B cell (primary cell): ENCODE measurements around the gene CAPN11. TPM values are rescaled to one million over a fixed set of nuclear protein-coding genes. Genes with fewer than 3 reads are reported as not detected.

Experiments
- ATAC-seq: fragments of 200-7000 bp; cut with Tn5 transposase; one replicate; pipeline ENCODE4 v1.10.0; 2021; ENCODE audit warnings: low read depth, mild to moderate bottlenecking, moderate number of reproducible peaks, moderate library complexity
- CTCF ChIA-PET: fragments of 350-600 bp; sonication (Branson Sonifier 250); formaldehyde crosslinking; loops from one replicate; lab custom pipeline; 2021; ENCODE audit warnings: antibody characterized with exemption, inconsistent platforms; lab: Charles Lee
- POLR2A ChIA-PET: fragments of 350-600 bp; sonication (Branson Sonifier 250); formaldehyde crosslinking; loops from one replicate; lab custom pipeline; 2021; ENCODE audit warnings: antibody characterized with exemption; lab: Charles Lee
- DNase-seq: peaks from one replicate; pipeline ENCODE4 v3.0.0; 2013
- H2AFZ ChIP-seq: 2 replicates; pipeline ENCODE4 v1.6.1; 2012; ENCODE audit warnings: mild to moderate bottlenecking, low read depth, low read length; ENCODE audit not compliant: insufficient read depth, poor library complexity, severe bottlenecking
- H3K27ac ChIP-seq, 2 donors: 1 replicate in 1 of 2; 2 replicates in 1 of 2; pipeline ENCODE4 v1.5.1; 2012 to 2013; ENCODE audit warnings: low read length in 2 of 2, mild to moderate bottlenecking in 2 of 2, moderate library complexity in 1 of 2
- H3K27me3 ChIP-seq, 4 experiments: fragments of 200-600 bp in 1 of 4; sonication (generic) in 1 of 4; replicated peaks in 1 of 4; 1 replicate in 2 of 4; 2 replicates in 2 of 4; pipeline versions ENCODE4 v1.6.1 to v1.7.0; 2013 to 2016; ENCODE audit warnings: low read length in 3 of 4, mild to moderate bottlenecking in 2 of 4, mixed read lengths in 1 of 4, moderate library complexity in 1 of 4; ENCODE audit not compliant: insufficient read depth in 4 of 4, control insufficient read depth in 3 of 4; ENCODE audit errors: control extremely low read depth in 1 of 4
- H3K36me3 ChIP-seq, 2 experiments: replicated peaks in 1 of 2; 1 replicate in 1 of 2; 2 replicates in 1 of 2; pipeline versions ENCODE4 v1.6.1 to v1.7.1; 2013; ENCODE audit warnings: low read length in 1 of 2; ENCODE audit not compliant: insufficient read depth in 2 of 2, control insufficient read depth in 1 of 2; ENCODE audit errors: control extremely low read depth in 1 of 2, extremely low read depth in 1 of 2
- H3K4me1 ChIP-seq, 2 donors: fragments of 200-600 bp in 1 of 2; sonication (generic) in 1 of 2; 1 replicate in 1 of 2; 2 replicates in 1 of 2; pipeline versions ENCODE4 v1.5.1 to v1.6.1; 2013 to 2017; ENCODE audit warnings: low read length in 2 of 2; ENCODE audit not compliant: control insufficient read depth in 2 of 2, insufficient read depth in 2 of 2
- H3K4me2 ChIP-seq: replicated peaks from 2 replicates; pipeline ENCODE3; 2012; ENCODE audit warnings: mild to moderate bottlenecking, low read depth, low read length; ENCODE audit not compliant: poor library complexity, severe bottlenecking
- H3K4me3 ChIP-seq, 5 experiments: fragments of 200-600 bp in 1 of 5; sonication (generic) in 1 of 5; 1 replicate in 3 of 5; 2 replicates in 2 of 5; pipeline versions ENCODE4 v1.5.1 to v1.7.0; 2011 to 2016; ENCODE audit warnings: low read length in 4 of 5, mild to moderate bottlenecking in 4 of 5, low read depth in 2 of 5, control low read depth in 1 of 5, moderate library complexity in 1 of 5; ENCODE audit not compliant: insufficient read depth in 1 of 5; ENCODE audit errors: control extremely low read depth in 1 of 5, extremely low read depth in 1 of 5
- H3K79me2 ChIP-seq: fragments of 200-600 bp; sonication (generic); one replicate; pipeline ENCODE4 v1.6.0; 2016; ENCODE audit warnings: low read length; ENCODE audit not compliant: control insufficient read depth, insufficient read depth
- H3K9ac ChIP-seq: fragments of 200-600 bp; sonication (generic); 2 replicates; pipeline ENCODE4 v1.6.1; 2017; ENCODE audit warnings: mild to moderate bottlenecking, low read length, moderate library complexity
- H3K9me3 ChIP-seq, 3 donors: one replicate each; pipeline versions ENCODE4 v1.6.1 to v1.7.1; 2013; ENCODE audit warnings: low read length in 2 of 3; ENCODE audit not compliant: control insufficient read depth in 2 of 3, insufficient read depth in 1 of 3; ENCODE audit errors: control extremely low read depth in 1 of 3
- H4K20me1 ChIP-seq: 2 replicates; pipeline ENCODE4 v1.6.0; 2012; ENCODE audit warnings: mild to moderate bottlenecking, low read length; ENCODE audit not compliant: insufficient read depth, control insufficient read depth, poor library complexity, severe bottlenecking
- H3K27ac Mint-ChIP-seq: one replicate; pipeline ENCODE4 v1.8.0; 2021; ENCODE audit warnings: mixed read lengths
- H3K27me3 Mint-ChIP-seq: one replicate; pipeline ENCODE4 v1.8.0; 2021; ENCODE audit warnings: mixed read lengths
- H3K4me1 Mint-ChIP-seq: one replicate; pipeline ENCODE4 v1.8.0; 2021; ENCODE audit warnings: mixed read lengths
- H3K4me3 Mint-ChIP-seq: one replicate; pipeline ENCODE4 v1.8.0; 2021; ENCODE audit warnings: mixed read lengths
- H3K9me3 Mint-ChIP-seq: one replicate; pipeline ENCODE4 v1.8.0; 2022; ENCODE audit warnings: mixed read lengths; ENCODE audit not compliant: insufficient read depth
- EZH2 ChIP-seq: IDR thresholded peaks from 2 replicates; pipeline ENCODE4 v1.6.1; 2012; ENCODE audit warnings: borderline replicate concordance, low read depth, mild to moderate bottlenecking, moderate library complexity, low read length; ENCODE audit not compliant: insufficient read depth, poor library complexity, severe bottlenecking
- WGBS: methylation state at CpG from one replicate; pipeline ENCODE4 v1.1.5; 2013; ENCODE audit warnings: missing lambda C conversion rate; ENCODE audit not compliant: insufficient coverage; 5-methylcytosine and 5-hydroxymethylcytosine counted together
- intact Hi-C: fragments of 100-400 bp; cut with micrococcal nuclease; formaldehyde crosslinking; loops from one replicate; pipeline ENCODE4 v1.10.0; 2022
- polyA plus RNA-seq: library from polyadenylated mRNA; depleted of rRNA; stranded (reverse); fragments of >200 nt; gene quantifications from 2 replicates; pipeline ENCODE4 v1.2.3, GENCODE V29; 2012
- total RNA-seq, 2 donors: library from RNA; stranded (reverse); fragments of 120-200 nt in 1 of 2; gene quantifications; 1 replicate in 1 of 2; 2 replicates in 1 of 2; pipeline versions ENCODE4 v1.2.3 to v1.2.4, GENCODE V29; 2013 to 2022
- TF ChIP-seq, protein P1 (sequence below): fragments of 200-600 bp; IDR thresholded peaks from one replicate; pipeline ENCODE4 v1.8.0; 2022; ENCODE audit warnings: antibody characterized with exemption, mild to moderate bottlenecking

CAPN11 gene
- total and polyA plus RNA-seq, 2 donors (not counting 1 experiment from before 2014, with no cell fraction given) = not detected

DNA sequence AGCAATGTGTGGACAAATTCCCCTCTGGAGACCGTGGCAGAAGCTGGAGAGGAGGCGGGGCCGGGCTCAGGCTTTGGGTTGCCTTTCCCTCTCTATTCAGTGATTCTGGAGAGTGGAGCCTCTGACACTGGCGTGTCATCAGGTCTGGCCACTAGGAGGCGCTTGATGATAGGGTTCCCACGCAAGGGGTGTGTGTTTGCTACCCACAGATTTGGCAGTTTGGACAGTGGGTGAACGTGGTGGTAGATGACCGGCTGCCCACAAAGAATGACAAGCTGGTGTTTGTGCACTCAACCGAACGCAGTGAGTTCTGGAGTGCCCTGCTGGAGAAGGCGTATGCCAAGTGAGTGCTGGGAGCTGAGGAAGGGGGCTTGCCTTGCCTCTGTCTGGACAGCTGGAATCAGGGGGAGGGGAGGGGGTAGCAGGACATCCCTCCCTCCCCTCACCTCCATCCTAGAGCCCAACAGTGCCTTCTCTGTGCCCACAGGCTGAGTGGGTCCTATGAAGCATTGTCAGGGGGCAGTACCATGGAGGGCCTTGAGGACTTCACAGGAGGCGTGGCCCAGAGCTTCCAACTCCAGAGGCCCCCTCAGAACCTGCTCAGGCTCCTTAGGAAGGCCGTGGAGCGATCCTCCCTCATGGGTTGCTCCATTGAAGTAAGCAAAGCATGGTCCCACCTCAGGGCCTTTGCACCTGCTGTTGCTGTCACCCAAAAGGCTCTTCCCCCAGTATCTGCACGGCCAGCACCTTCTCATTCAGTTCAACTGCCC, 14.3 kb downstream of the CAPN11 start:
- ATAC-seq (peak; percentile 72), DNase-seq (peak; percentile 83)
- Mint-ChIP-seq H3K27ac (no peak overlapping the region), H3K27me3 (peaks cover 17% of the 10 kb centered on the region), H3K4me3 (no peak overlapping the region), H3K4me1 (peaks cover 14% of the 10 kb centered on the region), H3K9me3 (no peaks in the 10 kb centered on the region)
- Histone ChIP-seq H3K79me2 (no peaks in the 10 kb centered on the region), H3K9ac (no peak overlapping the region), H3K36me3 (no peaks in the 10 kb centered on the region), H4K20me1 (no peaks in the 10 kb centered on the region), H3K27me3 (peaks cover 0 to 18% (median under 1%) of the 10 kb centered on the region in 4 experiments), H3K4me2 (no peak overlapping the region), H3K4me1 (peaks cover 10 to 18% of the 10 kb centered on the region in 2 donors), H3K9me3 (peaks cover 0 to 3% (median 0%) of the 10 kb centered on the region in 3 donors), H3K27ac (no peak overlapping the region), H2AFZ (no peak overlapping the region), H3K4me3 (no peak overlapping the region)
- ChIA-PET CTCF (interaction anchor here (0.6 to 2.7 kb wide), 35 partner anchors 9 to 176 kb away, joined by 3 to 58 read pairs (median 5); partner anchors contain the start of genes CAPN11 and SLC35B2), POLR2A (no interaction called here)
- 21% methylated on average over 13 of the region's 15 CpGs for WGBS
- intact Hi-C loops = loop anchor here (1.0 to 5.0 kb wide), 7 partner anchors 49 to 284 kb away; partner anchors contain the start of gene SLC29A1
- no peak for TF ChIP-seq EZH2
- TF ChIP-seq, protein P1, sequence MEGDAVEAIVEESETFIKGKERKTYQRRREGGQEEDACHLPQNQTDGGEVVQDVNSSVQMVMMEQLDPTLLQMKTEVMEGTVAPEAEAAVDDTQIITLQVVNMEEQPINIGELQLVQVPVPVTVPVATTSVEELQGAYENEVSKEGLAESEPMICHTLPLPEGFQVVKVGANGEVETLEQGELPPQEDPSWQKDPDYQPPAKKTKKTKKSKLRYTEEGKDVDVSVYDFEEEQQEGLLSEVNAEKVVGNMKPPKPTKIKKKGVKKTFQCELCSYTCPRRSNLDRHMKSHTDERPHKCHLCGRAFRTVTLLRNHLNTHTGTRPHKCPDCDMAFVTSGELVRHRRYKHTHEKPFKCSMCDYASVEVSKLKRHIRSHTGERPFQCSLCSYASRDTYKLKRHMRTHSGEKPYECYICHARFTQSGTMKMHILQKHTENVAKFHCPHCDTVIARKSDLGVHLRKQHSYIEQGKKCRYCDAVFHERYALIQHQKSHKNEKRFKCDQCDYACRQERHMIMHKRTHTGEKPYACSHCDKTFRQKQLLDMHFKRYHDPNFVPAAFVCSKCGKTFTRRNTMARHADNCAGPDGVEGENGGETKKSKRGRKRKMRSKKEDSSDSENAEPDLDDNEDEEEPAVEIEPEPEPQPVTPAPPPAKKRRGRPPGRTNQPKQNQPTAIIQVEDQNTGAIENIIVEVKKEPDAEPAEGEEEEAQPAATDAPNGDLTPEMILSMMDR = peak; percentile 83
